Trophoblast cell (in vitro differentiated cells and primary cell): ENCODE results near the gene GIMAP8.

ENCODE experiments used
- DNase-seq, 2 donors: peaks; one replicate each; pipeline ENCODE4 v3.0.0-alpha.2; 2016
- H2AFZ ChIP-seq: 2 replicates; pipeline ENCODE4 v1.6.1; 2013; ENCODE audit warnings: low read length, moderate library complexity, mild to moderate bottlenecking; ENCODE audit not compliant: insufficient read depth, poor library complexity
- H2AK5ac ChIP-seq: 2 replicates; pipeline ENCODE4 v1.6.1; 2013; ENCODE audit warnings: mild to moderate bottlenecking, low read length
- H2BK120ac ChIP-seq: 2 replicates; pipeline ENCODE4 v1.6.1; 2013; ENCODE audit warnings: low read length, mild to moderate bottlenecking, moderate library complexity; ENCODE audit not compliant: insufficient read depth, poor library complexity
- H2BK12ac ChIP-seq: 2 replicates; pipeline ENCODE4 v1.6.1; 2013; ENCODE audit warnings: mild to moderate bottlenecking, low read length, moderate library complexity
- H2BK5ac ChIP-seq: 2 replicates; pipeline ENCODE4 v1.6.1; 2013; ENCODE audit warnings: low read length, low read depth, moderate library complexity, mild to moderate bottlenecking; ENCODE audit not compliant: poor library complexity
- H3K14ac ChIP-seq: 2 replicates; pipeline ENCODE4 v1.6.1; 2013; ENCODE audit warnings: mild to moderate bottlenecking, low read length
- H3K18ac ChIP-seq: 2 replicates; pipeline ENCODE4 v1.6.1; 2013; ENCODE audit warnings: mild to moderate bottlenecking, low read length
- H3K23ac ChIP-seq: 2 replicates; pipeline ENCODE4 v1.6.1; 2013; ENCODE audit warnings: low read length
- H3K27ac ChIP-seq: 2 replicates; pipeline ENCODE4 v1.5.1; 2013; ENCODE audit warnings: low read depth, mild to moderate bottlenecking, inconsistent platforms, low read length, moderate library complexity
- H3K27me3 ChIP-seq: 2 replicates; pipeline ENCODE4 v1.6.1; 2013; ENCODE audit warnings: inconsistent platforms, mild to moderate bottlenecking, low read length, moderate library complexity; ENCODE audit not compliant: insufficient read depth
- H3K36me3 ChIP-seq, 2 experiments: 1 replicate in 1 of 2; 2 replicates in 1 of 2; pipeline ENCODE4 v1.6.1; 2013; ENCODE audit warnings: low read length in 2 of 2, mild to moderate bottlenecking in 2 of 2, moderate library complexity in 1 of 2; ENCODE audit not compliant: insufficient read depth in 2 of 2, control insufficient read depth in 1 of 2
- H3K4ac ChIP-seq: 2 replicates; pipeline ENCODE4 v1.6.1; 2013; ENCODE audit warnings: low read depth, mild to moderate bottlenecking, low read length, moderate library complexity
- H3K4me1 ChIP-seq, 2 experiments: 1 replicate in 1 of 2; 2 replicates in 1 of 2; pipeline ENCODE4 v1.6.1; 2013; ENCODE audit warnings: low read length in 2 of 2, mild to moderate bottlenecking in 2 of 2, moderate library complexity in 1 of 2; ENCODE audit not compliant: insufficient read depth in 2 of 2, control insufficient read depth in 1 of 2
- H3K4me2 ChIP-seq: 2 replicates; pipeline ENCODE4 v1.6.1; 2013; ENCODE audit warnings: inconsistent platforms, mild to moderate bottlenecking, low read length, moderate library complexity
- H3K4me3 ChIP-seq: 2 replicates; pipeline ENCODE4 v1.5.1; 2013; ENCODE audit warnings: mild to moderate bottlenecking, low read depth, low read length, inconsistent platforms
- H3K79me1 ChIP-seq: one replicate; pipeline ENCODE4 v1.6.1; 2013; ENCODE audit warnings: low read length
- H3K79me2 ChIP-seq: 2 replicates; pipeline ENCODE4 v1.6.1; 2013; ENCODE audit warnings: low read length, mild to moderate bottlenecking; ENCODE audit not compliant: control insufficient read depth, insufficient read depth, poor library complexity
- H3K9ac ChIP-seq: 2 replicates; pipeline ENCODE4 v1.6.1; 2013; ENCODE audit warnings: mild to moderate bottlenecking, low read length
- H3K9me3 ChIP-seq: 2 replicates; pipeline ENCODE4 v1.6.1; 2013; ENCODE audit warnings: low read depth, mild to moderate bottlenecking, control low read depth, inconsistent platforms, low read length; ENCODE audit not compliant: insufficient read depth
- H4K12ac ChIP-seq: 2 replicates; pipeline ENCODE4 v1.6.1; 2013; ENCODE audit warnings: low read depth, mild to moderate bottlenecking, low read length, moderate library complexity
- H4K8ac ChIP-seq: 2 replicates; pipeline ENCODE4 v1.6.1; 2013; ENCODE audit warnings: low read depth, mild to moderate bottlenecking, low read length, moderate library complexity
- H4K91ac ChIP-seq: one replicate; pipeline ENCODE4 v1.6.1; 2013; ENCODE audit warnings: low read depth, mild to moderate bottlenecking, low read length, moderate library complexity
- WGBS: extraction: QIAGEN DNeasy Blood & Tissue Kit; methylation state at CpG from one replicate; pipeline ENCODE4 v1.1.7; 2013; ENCODE audit warnings: missing lambda C conversion rate; ENCODE audit not compliant: insufficient read length, insufficient coverage; ENCODE audit errors: extremely low coverage; 5-methylcytosine and 5-hydroxymethylcytosine counted together

Gene GIMAP8

GRCh38 chr7:150465414-150465813 lies 15.0 kb downstream of the GIMAP8 start:
- Histone ChIP-seq H3K9me3 (peaks cover 4% of the 10 kb centered on the region), H3K18ac (no peak overlapping the region), H4K91ac (no peak overlapping the region), H3K27ac (no peak overlapping the region), H2AFZ (no peak overlapping the region), H4K12ac (no peak overlapping the region), H3K4me2 (no peak overlapping the region), H3K79me2 (no peaks in the 10 kb centered on the region), H3K4ac (no peak overlapping the region), H3K9ac (no peak overlapping the region), H2BK12ac (no peak overlapping the region), H4K8ac (no peak overlapping the region), H3K23ac (no peak overlapping the region), H2BK120ac (no peak overlapping the region), H3K14ac (no peak overlapping the region), H3K27me3 (no peaks in the 10 kb centered on the region), H3K79me1 (no peaks in the 10 kb centered on the region), H3K4me1 (no peaks in the 10 kb centered on the region), H3K36me3 (no peaks in the 10 kb centered on the region), H3K4me3 (no peak overlapping the region), H2BK5ac (no peak overlapping the region), H2AK5ac (no peak overlapping the region)
- no peak for DNase-seq
- WGBS, result no CpG with 5 or more reads among the region's 2 CpGs

- Histone ChIP-seq H3K27ac (no peak overlapping the region), H2AFZ (no peak overlapping the region), H3K4ac (no peak overlapping the region), H3K9me3 (peaks cover 4% of the 10 kb centered on the region), H3K27me3 (no peaks in the 10 kb centered on the region), H3K79me2 (no peaks in the 10 kb centered on the region), H3K79me1 (no peaks in the 10 kb centered on the region), H2AK5ac (no peak overlapping the region), H3K9ac (no peak overlapping the region), H3K18ac (no peak overlapping the region), H3K4me2 (no peak overlapping the region), H3K23ac (no peak overlapping the region), H2BK12ac (no peak overlapping the region), H2BK120ac (no peak overlapping the region), H3K36me3 (no peaks in the 10 kb centered on the region), H3K4me3 (no peak overlapping the region), H4K12ac (no peak overlapping the region), H4K91ac (no peak overlapping the region), H2BK5ac (no peak overlapping the region), H3K4me1 (no peaks in the 10 kb centered on the region), H3K14ac (no peak overlapping the region), H4K8ac (no peak overlapping the region)
- WGBS, result no CpG with 5 or more reads among the region's 6 CpGs
- DNase-seq, result no peak
Measured at GRCh38 chr7:150466477-150466876, 16.0 kb downstream of the GIMAP8 start.

GRCh38 chr7:150468241-150468640 lies 17.8 kb downstream of the GIMAP8 start:
- Histone ChIP-seq H4K12ac (no peak overlapping the region), H3K4ac (no peak overlapping the region), H4K8ac (no peak overlapping the region), H3K4me1 (no peaks in the 10 kb centered on the region), H3K79me1 (no peaks in the 10 kb centered on the region), H3K36me3 (no peaks in the 10 kb centered on the region), H2AFZ (no peak overlapping the region), H3K4me3 (no peak overlapping the region), H3K27ac (no peak overlapping the region), H3K14ac (no peak overlapping the region), H3K79me2 (no peaks in the 10 kb centered on the region), H2AK5ac (no peak overlapping the region), H3K23ac (no peak overlapping the region), H2BK120ac (no peak overlapping the region), H3K27me3 (no peaks in the 10 kb centered on the region), H3K9ac (no peak overlapping the region), H3K18ac (no peak overlapping the region), H4K91ac (no peak overlapping the region), H2BK5ac (no peak overlapping the region), H3K4me2 (no peak overlapping the region), H3K9me3 (peaks cover 4% of the 10 kb centered on the region), H2BK12ac (no peak overlapping the region)
- no CpG with 5 or more reads among the region's 3 CpGs for WGBS
- no peak for DNase-seq

DNA sequence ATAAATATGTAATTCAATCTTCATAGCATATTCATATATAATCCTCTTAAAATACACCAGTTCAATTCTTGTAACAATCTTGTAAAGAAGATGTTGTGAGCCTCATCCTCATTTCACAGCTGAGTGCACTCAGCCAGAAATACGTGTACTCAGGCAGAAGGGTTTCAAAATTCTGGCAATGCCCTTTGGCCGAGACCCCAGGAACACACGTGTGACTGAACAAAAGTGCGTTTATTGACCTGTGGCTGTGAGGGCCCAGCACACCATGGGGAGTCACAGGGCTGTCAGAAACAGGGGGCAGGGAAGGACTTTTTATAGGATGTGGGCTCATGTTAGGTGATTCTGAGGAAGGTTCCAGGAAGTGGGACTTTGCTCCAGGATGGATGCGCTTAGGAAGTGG lies 21.5 kb downstream of the GIMAP8 start:
- Histone ChIP-seq H3K79me2 (no peaks in the 10 kb centered on the region), H3K9me3 (no peaks in the 10 kb centered on the region), H2BK5ac (no peak overlapping the region), H3K79me1 (no peaks in the 10 kb centered on the region), H3K14ac (no peak overlapping the region), H3K4me2 (no peak overlapping the region), H3K4me3 (no peak overlapping the region), H3K27me3 (no peaks in the 10 kb centered on the region), H2AK5ac (no peak overlapping the region), H2AFZ (no peak overlapping the region), H3K4ac (no peak overlapping the region), H3K4me1 (no peaks in the 10 kb centered on the region), H2BK120ac (no peak overlapping the region), H4K91ac (no peak overlapping the region), H3K9ac (no peak overlapping the region), H3K23ac (no peak overlapping the region), H3K36me3 (no peaks in the 10 kb centered on the region), H4K8ac (no peak overlapping the region), H3K18ac (no peak overlapping the region), H2BK12ac (no peak overlapping the region), H4K12ac (no peak overlapping the region), H3K27ac (no peak overlapping the region)
- WGBS, result no CpG with 5 or more reads among the region's 5 CpGs
- no peak for DNase-seq
